ENCODE data around the gene RASAL1. TPM values are rescaled to one million over a fixed set of nuclear protein-coding genes. Genes with fewer than 3 reads are reported as not detected.

The RASAL1 gene
- total RNA-seq, 2 donors from 2014 or later: 9.0 to 10.2 TPM

DNA sequence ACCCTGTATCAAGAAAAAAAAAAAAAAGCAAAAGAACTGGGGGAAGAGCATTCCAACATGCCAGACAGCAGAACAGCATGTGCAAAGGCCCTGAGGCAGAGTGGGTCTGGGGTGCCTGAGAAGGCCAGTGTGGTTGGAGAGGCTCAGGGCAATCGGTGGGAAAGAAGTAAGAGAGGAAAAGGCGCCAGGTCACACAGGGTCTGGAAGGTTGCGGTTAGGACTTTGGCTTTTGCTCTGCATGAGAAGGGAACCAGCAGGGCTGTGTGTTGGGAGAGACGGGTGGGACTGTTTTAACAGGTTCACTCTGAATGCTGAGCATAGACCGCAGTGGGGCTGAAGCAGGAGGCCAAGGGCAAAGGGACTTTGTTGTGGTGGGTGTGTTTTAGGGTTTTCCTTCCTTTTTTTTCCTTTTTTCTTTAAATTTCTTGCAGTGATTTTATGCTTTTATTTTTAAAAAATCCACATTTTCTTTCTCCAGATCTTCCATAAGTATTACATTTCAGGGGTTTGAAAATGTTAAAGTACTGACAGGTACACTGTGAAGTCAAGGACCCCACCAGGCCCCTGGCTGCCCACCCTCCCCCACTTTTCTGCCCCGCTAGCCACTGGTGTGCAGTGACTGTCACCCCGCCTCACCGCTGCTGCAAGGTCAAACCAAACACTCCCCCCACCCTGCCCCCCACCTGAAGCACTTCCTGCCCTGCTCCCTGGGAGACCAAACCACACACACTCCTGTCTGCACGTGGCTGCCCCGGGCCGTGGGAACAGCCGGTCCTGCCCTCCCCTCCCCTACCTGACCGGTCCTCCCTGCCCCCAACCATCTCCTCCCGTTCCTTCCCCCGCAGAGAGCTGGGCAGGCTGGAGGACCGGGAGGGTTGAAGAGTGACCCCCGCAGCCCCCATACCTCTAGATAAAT, 49.1 kb downstream of the RASAL1 start:
- H3K36me3 ChIP-seq: no peaks in the 10 kb centered on the region
- no peak for DNase-seq
- intact Hi-C loops (cut with DNase I): no loop called here
- no peak for TF ChIP-seq CTCF (IDR thresholded peaks at IDR 0.05)
- H3K9me3 ChIP-seq: no peaks in the 10 kb centered on the region
- no peaks in the 10 kb centered on the region for H3K4me1 ChIP-seq
- no peak overlapping the region for H3K27ac ChIP-seq
- H3K27me3 ChIP-seq: no peaks in the 10 kb centered on the region
- H3K9ac ChIP-seq (ENCODE audit: low read depth in 2 of 2, low read length in 2 of 2): no peak overlapping the region
- no peak overlapping the region for H3K4me3 ChIP-seq

DNA sequence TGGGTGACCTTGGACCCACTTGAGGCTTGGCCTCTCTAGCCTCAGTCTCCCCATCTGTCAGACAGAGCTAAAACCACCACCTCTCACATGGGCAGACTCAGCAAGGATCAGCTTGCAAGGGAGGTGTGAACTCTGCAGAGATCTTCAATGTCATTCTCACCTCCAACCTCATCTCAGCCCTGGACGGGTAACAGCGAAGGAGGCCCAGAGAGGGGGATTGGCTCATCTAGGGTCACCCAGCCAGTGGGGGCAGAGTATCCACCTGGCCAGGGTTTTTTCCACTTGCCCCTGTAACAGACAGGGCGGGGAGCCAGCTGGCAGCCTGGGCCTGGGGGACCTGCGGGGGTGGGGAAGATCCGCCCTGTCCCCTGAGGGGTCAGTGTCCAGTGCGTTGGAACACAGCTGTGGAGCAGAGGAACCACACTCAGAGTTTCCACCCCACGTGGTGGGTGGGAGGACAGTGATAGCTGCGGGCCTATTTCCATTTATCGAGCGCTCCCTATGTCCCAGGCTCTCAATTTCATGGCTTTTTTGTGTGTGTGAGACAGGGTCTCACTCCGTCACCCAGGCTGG, 51.6 kb downstream of the RASAL1 start:
- Histone ChIP-seq H3K9me3 (no peaks in the 10 kb centered on the region), H3K27ac (no peak overlapping the region), H3K9ac (ENCODE audit: low read depth in 2 of 2, low read length in 2 of 2) (no peak overlapping the region), H3K4me1 (no peaks in the 10 kb centered on the region), H3K36me3 (no peaks in the 10 kb centered on the region), H3K4me3 (no peak overlapping the region), H3K27me3 (no peaks in the 10 kb centered on the region)
- intact Hi-C loops (cut with DNase I): no loop called here
- DNase-seq: no peak
- TF ChIP-seq CTCF (IDR thresholded peaks at IDR 0.05): no peak

- no peak for DNase-seq
- intact Hi-C loops (cut with DNase I): no loop called here
- Histone ChIP-seq H3K9me3 (no peaks in the 10 kb centered on the region), H3K9ac (ENCODE audit: low read depth in 2 of 2, low read length in 2 of 2) (no peak overlapping the region), H3K4me3 (no peak overlapping the region), H3K27ac (no peak overlapping the region), H3K36me3 (no peaks in the 10 kb centered on the region), H3K4me1 (no peaks in the 10 kb centered on the region), H3K27me3 (peaks cover 8% of the 10 kb centered on the region)
- TF ChIP-seq CTCF (IDR thresholded peaks at IDR 0.05): no peak
Observed at GRCh38 chr12:113082486-113083148, 52.9 kb downstream of the RASAL1 start.

DNA sequence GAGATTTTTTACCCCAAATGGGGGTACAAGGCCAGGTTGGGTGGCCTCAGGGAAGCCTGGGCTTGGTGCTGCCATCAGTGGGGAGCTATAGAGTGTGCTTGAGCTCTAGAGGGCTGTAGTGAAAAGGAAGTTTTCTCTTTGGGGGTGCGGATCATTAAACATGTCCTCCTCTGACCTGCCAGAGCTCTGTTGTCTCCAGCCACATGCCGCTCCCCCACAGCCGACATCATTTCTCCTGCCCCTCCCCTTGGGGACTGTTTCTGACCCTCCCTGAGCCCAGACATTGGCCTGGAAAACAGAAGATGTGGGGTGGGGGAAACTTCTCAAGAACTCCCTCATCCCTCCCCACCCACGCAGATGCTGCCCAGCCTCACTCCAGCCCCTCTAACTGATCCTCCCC, 53.7 kb downstream of the RASAL1 start:
- Histone ChIP-seq H3K4me3 (no peak overlapping the region), H3K27ac (no peak overlapping the region), H3K9ac (ENCODE audit: low read depth in 2 of 2, low read length in 2 of 2) (no peak overlapping the region), H3K27me3 (peaks cover 8% of the 10 kb centered on the region), H3K36me3 (no peaks in the 10 kb centered on the region), H3K4me1 (no peaks in the 10 kb centered on the region), H3K9me3 (no peaks in the 10 kb centered on the region)
- TF ChIP-seq CTCF (IDR thresholded peaks at IDR 0.05): no peak
- DNase-seq: no peak
- intact Hi-C loops (cut with DNase I): no loop called here

- Histone ChIP-seq H3K27ac (no peak overlapping the region), H3K4me3 (no peak overlapping the region), H3K4me1 (no peaks in the 10 kb centered on the region), H3K9me3 (no peaks in the 10 kb centered on the region), H3K27me3 (peaks cover 8% of the 10 kb centered on the region), H3K36me3 (no peaks in the 10 kb centered on the region), H3K9ac (ENCODE audit: low read depth in 2 of 2, low read length in 2 of 2) (no peak overlapping the region)
- no peak for DNase-seq
- no peak for TF ChIP-seq CTCF (IDR thresholded peaks at IDR 0.05)
- intact Hi-C loops (cut with DNase I): no loop called here
Observed at GRCh38 chr12:113077859-113078255, 57.7 kb downstream of the RASAL1 start.
